SK-N-SH treated with all-trans-retinoic acid at 6 μM for 48 hours (cell line): ENCODE results near the gene RAB3A.
A peak's percentile ranks its signal among the peaks of the same experiment; 100 is the strongest.

Experiments
- ATAC-seq: fragments of 200-7000 bp; cut with Tn5 transposase; 3 replicates; pipeline ENCODE4 v1.9.1; 2020; ENCODE audit warnings: mild to moderate bottlenecking, moderate library complexity
- BACH2 ChIP-seq: fragments of 250-450 bp; sonication (Bioruptor Pico); IDR thresholded peaks from 2 replicates; pipeline ENCODE4 v1.9.0; 2021; ENCODE audit warnings: mild to moderate bottlenecking, borderline replicate concordance
- CREB5 ChIP-seq: fragments of 250-450 bp; sonication (Bioruptor Pico); IDR thresholded peaks from 2 replicates; pipeline ENCODE4 v1.5.1; 2020; ENCODE audit warnings: low read depth, mild to moderate bottlenecking, moderate library complexity
- CSDC2 ChIP-seq: fragments of 250-450 bp; sonication (Bioruptor Pico); IDR thresholded peaks from 2 replicates; pipeline ENCODE4 v1.5.0; 2020; ENCODE audit warnings: mild to moderate bottlenecking, moderate library complexity
- CSRNP3 ChIP-seq: fragments of 250-450 bp; sonication (Bioruptor Pico); IDR thresholded peaks from 2 replicates; pipeline ENCODE4 v1.5.1; 2021; ENCODE audit warnings: mild to moderate bottlenecking, moderate library complexity
- ESRRG ChIP-seq: fragments of 250-450 bp; sonication (Bioruptor Pico); IDR thresholded peaks from 2 replicates; pipeline ENCODE4 v1.6.1; 2021; ENCODE audit warnings: mild to moderate bottlenecking
- GLIS3 ChIP-seq: fragments of 250-450 bp; sonication (Bioruptor Pico); IDR thresholded peaks from 2 replicates; pipeline ENCODE4 v1.5.0; 2020; ENCODE audit warnings: mild to moderate bottlenecking, moderate library complexity
- ISL1 ChIP-seq: fragments of 250-450 bp; sonication (Bioruptor Pico); IDR thresholded peaks from 2 replicates; pipeline ENCODE4 v2.1.2; 2022; ENCODE audit warnings: mild to moderate bottlenecking, moderate library complexity
- OSR1 ChIP-seq: fragments of 250-450 bp; sonication (Bioruptor Pico); IDR thresholded peaks from 2 replicates; pipeline ENCODE4 v1.8.0; 2022; ENCODE audit warnings: moderate library complexity, mild to moderate bottlenecking, inconsistent platforms
- PATZ1 ChIP-seq: fragments of 250-450 bp; sonication (Bioruptor Pico); IDR thresholded peaks from 2 replicates; pipeline ENCODE4 v1.8.0; 2020; ENCODE audit warnings: mild to moderate bottlenecking, moderate library complexity, borderline replicate concordance
- PPARA ChIP-seq: fragments of 250-450 bp; sonication (Bioruptor Pico); IDR thresholded peaks from 2 replicates; pipeline ENCODE4 v1.5.0; 2020; ENCODE audit warnings: mild to moderate bottlenecking, borderline replicate concordance
- RARB ChIP-seq: fragments of 250-450 bp; sonication (Bioruptor Pico); IDR thresholded peaks from 2 replicates; pipeline ENCODE4 v1.8.0; 2021; ENCODE audit warnings: mild to moderate bottlenecking, moderate library complexity
- SNAI2 ChIP-seq: fragments of 250-450 bp; sonication (Bioruptor Pico); IDR thresholded peaks from 2 replicates; pipeline ENCODE4 v1.5.0; 2020; ENCODE audit warnings: mild to moderate bottlenecking, moderate library complexity
- TCF4 ChIP-seq: fragments of 250-450 bp; sonication (Bioruptor Pico); IDR thresholded peaks from 2 replicates; pipeline ENCODE4 v1.8.0; 2021; ENCODE audit warnings: mild to moderate bottlenecking, moderate library complexity, borderline replicate concordance
- TOX ChIP-seq: fragments of 250-450 bp; sonication (Bioruptor Pico); IDR thresholded peaks from 2 replicates; pipeline ENCODE4 v1.8.0; 2021; ENCODE audit warnings: mild to moderate bottlenecking, moderate library complexity, borderline replicate concordance
- ZC3H10 ChIP-seq: fragments of 250-450 bp; sonication (Bioruptor Pico); IDR thresholded peaks from 2 replicates; pipeline ENCODE4 v1.5.1; 2021; ENCODE audit warnings: mild to moderate bottlenecking, moderate library complexity
- ZFP30 ChIP-seq: fragments of 450-650 bp; formaldehyde crosslinking; IDR thresholded peaks from 2 replicates; pipeline ENCODE4 v1.5.0; 2022; ENCODE audit warnings: mild to moderate bottlenecking, moderate library complexity
- ZNF565 ChIP-seq: fragments of 450-650 bp; formaldehyde crosslinking; conservative IDR thresholded peaks from 2 replicates; pipeline ENCODE4 v1.5.0; 2020; ENCODE audit warnings: low read depth, mild to moderate bottlenecking, moderate library complexity
- ZNF70 ChIP-seq: fragments of 450-650 bp; formaldehyde crosslinking; IDR thresholded peaks from 2 replicates; pipeline ENCODE4 v1.5.0; 2020; ENCODE audit warnings: mild to moderate bottlenecking, moderate library complexity
- ZNF8 ChIP-seq: fragments of 450-650 bp; formaldehyde crosslinking; IDR thresholded peaks from 2 replicates; pipeline ENCODE4 v1.5.0; 2020; ENCODE audit warnings: mild to moderate bottlenecking, moderate library complexity
- TF ChIP-seq, protein P1 (sequence below): fragments of 250-450 bp; sonication (Bioruptor Pico); IDR thresholded peaks from 2 replicates; pipeline ENCODE4 v1.8.0; 2021; ENCODE audit warnings: low read depth, mild to moderate bottlenecking, moderate library complexity, borderline replicate concordance

Gene RAB3A

GRCh38 chr19:18206018-18206417, 2.2 kb upstream of the RAB3A start:
- ATAC-seq: no peak
- TF ChIP-seq ZNF565 (CRISPR knock-in tag) (no peak), ZNF70 (no peak), TOX (no peak), BACH2 (no peak), SNAI2 (CRISPR knock-in tag) (no peak), CSDC2 (CRISPR knock-in tag) (no peak), ZC3H10 (CRISPR knock-in tag) (no peak), PATZ1 (no peak), ISL1 (CRISPR knock-in tag) (no peak), GLIS3 (CRISPR knock-in tag) (no peak), ESRRG (CRISPR knock-in tag) (no peak), TCF4 (CRISPR knock-in tag) (no peak), RARB (CRISPR knock-in tag) (no peak), CSRNP3 (CRISPR knock-in tag) (no peak), ZNF8 (no peak)
- TF ChIP-seq, protein P1, sequence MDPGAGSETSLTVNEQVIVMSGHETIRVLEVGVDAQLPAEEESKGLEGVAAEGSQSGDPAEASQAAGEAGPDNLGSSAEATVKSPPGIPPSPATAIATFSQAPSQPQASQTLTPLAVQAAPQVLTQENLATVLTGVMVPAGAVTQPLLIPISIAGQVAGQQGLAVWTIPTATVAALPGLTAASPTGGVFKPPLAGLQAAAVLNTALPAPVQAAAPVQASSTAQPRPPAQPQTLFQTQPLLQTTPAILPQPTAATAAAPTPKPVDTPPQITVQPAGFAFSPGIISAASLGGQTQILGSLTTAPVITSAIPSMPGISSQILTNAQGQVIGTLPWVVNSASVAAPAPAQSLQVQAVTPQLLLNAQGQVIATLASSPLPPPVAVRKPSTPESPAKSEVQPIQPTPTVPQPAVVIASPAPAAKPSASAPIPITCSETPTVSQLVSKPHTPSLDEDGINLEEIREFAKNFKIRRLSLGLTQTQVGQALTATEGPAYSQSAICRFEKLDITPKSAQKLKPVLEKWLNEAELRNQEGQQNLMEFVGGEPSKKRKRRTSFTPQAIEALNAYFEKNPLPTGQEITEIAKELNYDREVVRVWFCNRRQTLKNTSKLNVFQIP (CRISPR knock-in tag): no peak

GRCh38 chr19:18205200-18205892, 1.5 kb upstream of the RAB3A start:
- ATAC-seq: peak; percentile 12
- TF ChIP-seq CREB5 (CRISPR knock-in tag) (no peak), ESRRG (CRISPR knock-in tag) (no peak), PATZ1 (no peak), OSR1 (no peak), ZFP30 (CRISPR knock-in tag) (no peak), ZNF565 (CRISPR knock-in tag) (no peak), CSDC2 (CRISPR knock-in tag) (no peak), PPARA (CRISPR knock-in tag) (no peak), BACH2 (no peak), ZNF8 (no peak)
- TF ChIP-seq, protein P1 (CRISPR knock-in tag): no peak
